Tibial nerve (tissue), 4 donors: ENCODE measurements around the gene WFDC10A.
"Not testable (repeated sequence)": the region's sequence is repeated elsewhere in the genome, so short reads cannot be mapped to it uniquely, and the experiment has no call there.

Experiments used
- EP300 ChIP-seq, 2 donors: sonication (generic); formaldehyde crosslinking; IDR thresholded peaks; one replicate each; pipeline ENCODE4 v1.6.1; 2017; ENCODE audit warnings: antibody characterized with exemption in 2 of 2, mild to moderate bottlenecking in 1 of 2
- POLR2A ChIP-seq, 2 donors: fragments of 450-650 bp; IDR thresholded peaks; one replicate each; pipeline ENCODE4 v1.6.1; 2017; ENCODE audit warnings: antibody characterized with exemption in 2 of 2, mild to moderate bottlenecking in 2 of 2, moderate library complexity in 2 of 2
- TF ChIP-seq, protein P1 (sequence below), 5 experiments: fragments of 200-600 bp in 3 of 5; fragments of 450-650 bp in 2 of 5; sonication (generic) in 3 of 5; IDR thresholded peaks; one replicate each; pipeline ENCODE4 v1.5.1; 2016 to 2019; ENCODE audit warnings: antibody characterized with exemption in 5 of 5, mild to moderate bottlenecking in 3 of 5, moderate library complexity in 2 of 5

DNA sequence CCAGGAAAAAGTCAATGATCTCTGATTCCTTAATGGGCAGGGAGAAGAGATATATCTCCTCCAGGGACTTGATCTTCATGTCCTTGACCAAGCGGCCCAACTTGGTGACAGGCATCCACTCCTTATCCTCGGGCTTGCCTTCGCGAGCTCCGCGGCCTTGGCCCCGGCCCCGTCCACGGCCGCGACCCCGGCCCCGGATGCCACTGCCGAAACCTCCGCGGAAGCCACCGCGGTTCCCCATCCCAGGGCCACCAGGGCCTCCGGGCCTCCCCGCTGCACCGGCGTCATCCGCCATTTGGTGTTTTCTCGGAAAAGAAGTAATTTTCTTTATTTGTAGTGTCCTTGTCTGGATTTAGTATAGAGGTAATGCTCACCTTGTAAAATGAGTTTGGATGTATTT is 11.5 kb downstream of the WFDC10A start:
- TF ChIP-seq, protein P1, sequence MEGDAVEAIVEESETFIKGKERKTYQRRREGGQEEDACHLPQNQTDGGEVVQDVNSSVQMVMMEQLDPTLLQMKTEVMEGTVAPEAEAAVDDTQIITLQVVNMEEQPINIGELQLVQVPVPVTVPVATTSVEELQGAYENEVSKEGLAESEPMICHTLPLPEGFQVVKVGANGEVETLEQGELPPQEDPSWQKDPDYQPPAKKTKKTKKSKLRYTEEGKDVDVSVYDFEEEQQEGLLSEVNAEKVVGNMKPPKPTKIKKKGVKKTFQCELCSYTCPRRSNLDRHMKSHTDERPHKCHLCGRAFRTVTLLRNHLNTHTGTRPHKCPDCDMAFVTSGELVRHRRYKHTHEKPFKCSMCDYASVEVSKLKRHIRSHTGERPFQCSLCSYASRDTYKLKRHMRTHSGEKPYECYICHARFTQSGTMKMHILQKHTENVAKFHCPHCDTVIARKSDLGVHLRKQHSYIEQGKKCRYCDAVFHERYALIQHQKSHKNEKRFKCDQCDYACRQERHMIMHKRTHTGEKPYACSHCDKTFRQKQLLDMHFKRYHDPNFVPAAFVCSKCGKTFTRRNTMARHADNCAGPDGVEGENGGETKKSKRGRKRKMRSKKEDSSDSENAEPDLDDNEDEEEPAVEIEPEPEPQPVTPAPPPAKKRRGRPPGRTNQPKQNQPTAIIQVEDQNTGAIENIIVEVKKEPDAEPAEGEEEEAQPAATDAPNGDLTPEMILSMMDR (IDR thresholded peaks at IDR 0.05): not testable (repeated sequence)
- TF ChIP-seq POLR2A, EP300 (IDR thresholded peaks at IDR 0.05): not testable (repeated sequence)
